ENCODE data around the gene FASN. TPM values are rescaled to one million over a fixed set of nuclear protein-coding genes. Genes with fewer than 3 reads are reported as not detected.

Gene FASN
- polyA plus RNA-seq, 1 of the 3 experiments (the other 2 are of a cell fraction) = 55.1 TPM

DNA sequence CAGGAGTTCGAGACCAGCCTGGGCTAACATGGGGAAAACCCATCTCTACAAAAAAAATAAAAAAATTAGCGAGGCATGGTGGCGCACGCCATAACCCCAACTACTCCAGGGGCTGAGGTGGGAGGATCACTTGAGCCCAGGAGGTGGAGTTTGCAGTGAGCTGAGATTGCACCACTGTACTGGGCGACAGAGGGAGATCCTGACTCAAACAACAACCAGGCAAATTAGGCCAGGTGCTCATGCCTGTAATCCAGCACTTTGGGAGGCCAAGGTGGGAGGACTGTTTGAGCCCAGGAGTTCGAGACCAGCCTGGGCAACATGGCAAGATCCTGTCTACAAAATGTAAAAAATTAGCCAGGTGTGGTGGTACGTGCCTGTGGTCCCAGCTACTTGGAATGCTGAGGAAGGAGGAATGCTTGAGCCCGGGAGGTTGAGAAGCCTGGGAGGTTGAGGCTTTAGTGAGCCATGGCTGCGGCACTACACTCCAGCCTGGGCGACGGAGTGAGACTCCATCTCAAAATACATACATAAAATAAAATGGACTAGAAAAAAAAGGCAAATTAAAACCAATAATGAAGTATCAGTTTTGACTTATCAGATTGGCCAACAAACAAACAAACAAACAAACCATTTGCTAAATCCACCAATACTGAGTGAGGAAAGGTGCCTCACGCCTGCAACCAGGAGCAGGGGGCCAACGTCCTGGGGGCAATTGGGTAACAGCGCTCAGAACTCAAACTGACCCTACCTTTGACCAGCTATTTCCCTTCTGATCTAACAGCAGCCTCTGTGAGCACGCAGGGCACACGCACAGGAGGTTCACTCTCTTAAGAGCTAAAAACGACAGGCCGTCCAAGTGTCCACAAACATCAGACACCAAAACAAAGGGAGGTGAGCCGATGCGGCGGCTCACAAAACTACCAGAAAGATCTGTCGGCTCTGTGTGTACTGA, 19.4 kb upstream of the FASN start:
- no peak overlapping the region for H3K27ac ChIP-seq (ENCODE audit: low read depth in 2 of 2, low read length in 1 of 2)
- peaks cover 0 to 5% of the 10 kb centered on the region in 2 experiments; a peak in 1 of 4 replicates for H3K4me1 ChIP-seq (ENCODE audit: control insufficient read depth in 1 of 2, insufficient read depth in 2 of 2, low read depth in 1 of 2, low read length in 1 of 2)
- no peaks in the 10 kb centered on the region for H3K79me2 ChIP-seq (ENCODE audit: insufficient read depth)
- H3K9me2 ChIP-seq = no peaks in the 10 kb centered on the region
- no peak overlapping the region for H2AFZ ChIP-seq (ENCODE audit: low read depth)
- WGBS (ENCODE audit: low lambda C conversion rate) = 91% methylated on average over 22 of the region's 22 CpGs
- no peak overlapping the region for H3K4me3 ChIP-seq (ENCODE audit: low read depth in 2 of 2, low read length in 1 of 2)
- no peaks in the 10 kb centered on the region for H3K9me3 ChIP-seq
- H3K9ac ChIP-seq = no peak overlapping the region
- no peaks in the 10 kb centered on the region for H3F3A ChIP-seq (replicated peaks; ENCODE audit: insufficient read depth)
- H3K36me3 ChIP-seq (replicated peaks in 1 of 2; ENCODE audit: control insufficient read depth in 1 of 2, insufficient read depth in 2 of 2, low read length in 1 of 2) = peaks cover 5 to 17% of the 10 kb centered on the region in 2 experiments
- TF ChIP-seq, protein P1, sequence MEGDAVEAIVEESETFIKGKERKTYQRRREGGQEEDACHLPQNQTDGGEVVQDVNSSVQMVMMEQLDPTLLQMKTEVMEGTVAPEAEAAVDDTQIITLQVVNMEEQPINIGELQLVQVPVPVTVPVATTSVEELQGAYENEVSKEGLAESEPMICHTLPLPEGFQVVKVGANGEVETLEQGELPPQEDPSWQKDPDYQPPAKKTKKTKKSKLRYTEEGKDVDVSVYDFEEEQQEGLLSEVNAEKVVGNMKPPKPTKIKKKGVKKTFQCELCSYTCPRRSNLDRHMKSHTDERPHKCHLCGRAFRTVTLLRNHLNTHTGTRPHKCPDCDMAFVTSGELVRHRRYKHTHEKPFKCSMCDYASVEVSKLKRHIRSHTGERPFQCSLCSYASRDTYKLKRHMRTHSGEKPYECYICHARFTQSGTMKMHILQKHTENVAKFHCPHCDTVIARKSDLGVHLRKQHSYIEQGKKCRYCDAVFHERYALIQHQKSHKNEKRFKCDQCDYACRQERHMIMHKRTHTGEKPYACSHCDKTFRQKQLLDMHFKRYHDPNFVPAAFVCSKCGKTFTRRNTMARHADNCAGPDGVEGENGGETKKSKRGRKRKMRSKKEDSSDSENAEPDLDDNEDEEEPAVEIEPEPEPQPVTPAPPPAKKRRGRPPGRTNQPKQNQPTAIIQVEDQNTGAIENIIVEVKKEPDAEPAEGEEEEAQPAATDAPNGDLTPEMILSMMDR (IDR thresholded peaks at IDR 0.05) = no peak
- TF ChIP-seq GATA2 (CRISPR knock-in tag; IDR thresholded peaks at IDR 0.05) (no peak), FOXJ3 (CRISPR knock-in tag; IDR thresholded peaks at IDR 0.05) (no peak), EP300 (IDR thresholded peaks at IDR 0.05; ENCODE audit: borderline replicate concordance in 1 of 2, low read depth in 1 of 2, low read length in 1 of 2) (no peak), FOXM1 (IDR thresholded peaks at IDR 0.05; ENCODE audit: low read depth) (no peak), MEF2A (IDR thresholded peaks at IDR 0.05; ENCODE audit: borderline replicate concordance, low read depth) (no peak), ELF1 (IDR thresholded peaks at IDR 0.05) (no peak), RAD21 (IDR thresholded peaks at IDR 0.05; ENCODE audit: low read length) (no peak), RFX5 (IDR thresholded peaks at IDR 0.05; ENCODE audit: low read length) (no peak)
- TF ChIP-seq, protein P2, sequence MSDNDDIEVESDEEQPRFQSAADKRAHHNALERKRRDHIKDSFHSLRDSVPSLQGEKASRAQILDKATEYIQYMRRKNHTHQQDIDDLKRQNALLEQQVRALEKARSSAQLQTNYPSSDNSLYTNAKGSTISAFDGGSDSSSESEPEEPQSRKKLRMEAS (IDR thresholded peaks at IDR 0.05; ENCODE audit: low read depth) = no peak
- TF ChIP-seq, protein P3, sequence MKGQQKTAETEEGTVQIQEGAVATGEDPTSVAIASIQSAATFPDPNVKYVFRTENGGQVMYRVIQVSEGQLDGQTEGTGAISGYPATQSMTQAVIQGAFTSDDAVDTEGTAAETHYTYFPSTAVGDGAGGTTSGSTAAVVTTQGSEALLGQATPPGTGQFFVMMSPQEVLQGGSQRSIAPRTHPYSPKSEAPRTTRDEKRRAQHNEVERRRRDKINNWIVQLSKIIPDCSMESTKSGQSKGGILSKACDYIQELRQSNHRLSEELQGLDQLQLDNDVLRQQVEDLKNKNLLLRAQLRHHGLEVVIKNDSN (IDR thresholded peaks at IDR 0.05; ENCODE audit: borderline replicate concordance, low read depth) = no peak
- TF ChIP-seq, protein P4, sequence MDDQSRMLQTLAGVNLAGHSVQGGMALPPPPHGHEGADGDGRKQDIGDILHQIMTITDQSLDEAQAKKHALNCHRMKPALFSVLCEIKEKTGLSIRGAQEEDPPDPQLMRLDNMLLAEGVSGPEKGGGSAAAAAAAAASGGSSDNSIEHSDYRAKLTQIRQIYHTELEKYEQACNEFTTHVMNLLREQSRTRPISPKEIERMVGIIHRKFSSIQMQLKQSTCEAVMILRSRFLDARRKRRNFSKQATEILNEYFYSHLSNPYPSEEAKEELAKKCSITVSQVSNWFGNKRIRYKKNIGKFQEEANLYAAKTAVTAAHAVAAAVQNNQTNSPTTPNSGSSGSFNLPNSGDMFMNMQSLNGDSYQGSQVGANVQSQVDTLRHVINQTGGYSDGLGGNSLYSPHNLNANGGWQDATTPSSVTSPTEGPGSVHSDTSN (IDR thresholded peaks at IDR 0.05) = no peak
- TF ChIP-seq, protein P5, sequence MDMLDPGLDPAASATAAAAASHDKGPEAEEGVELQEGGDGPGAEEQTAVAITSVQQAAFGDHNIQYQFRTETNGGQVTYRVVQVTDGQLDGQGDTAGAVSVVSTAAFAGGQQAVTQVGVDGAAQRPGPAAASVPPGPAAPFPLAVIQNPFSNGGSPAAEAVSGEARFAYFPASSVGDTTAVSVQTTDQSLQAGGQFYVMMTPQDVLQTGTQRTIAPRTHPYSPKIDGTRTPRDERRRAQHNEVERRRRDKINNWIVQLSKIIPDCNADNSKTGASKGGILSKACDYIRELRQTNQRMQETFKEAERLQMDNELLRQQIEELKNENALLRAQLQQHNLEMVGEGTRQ (IDR thresholded peaks at IDR 0.05; ENCODE audit: borderline replicate concordance, low read depth, low read length) = no peak
- no peaks in the 10 kb centered on the region for H4K20me1 ChIP-seq (ENCODE audit: insufficient read depth)
- ChIA-PET CTCF (interaction anchor here (0.7 to 3.0 kb wide), 3 partner anchors 10 to 203 kb away, joined by 3 to 18 read pairs (median 3); no protein-coding TSS in a partner anchor), POLR2A (no interaction called here)
- no peak overlapping the region for H3K4me2 ChIP-seq
- peak; percentile 19 for DNase-seq
- H3K27me3 ChIP-seq (ENCODE audit: insufficient read depth) = no peaks in the 10 kb centered on the region
